SIG-M5 (cell line): ENCODE measurements around the gene KRTAP12-4.
"Not testable (repeated sequence)": the region's sequence is repeated elsewhere in the genome, so short reads cannot be mapped to it uniquely, and the experiment has no call there.

Experiments
- DNase-seq: peaks from one replicate; lab custom pipeline; 2025; lab: John Stamatoyannopoulos, UW

KRTAP12-4 gene

GRCh38 chr21:44686843-44687561 is 32.5 kb upstream of the KRTAP12-4 start:
- DNase-seq: no peak

- no peak for DNase-seq
These were observed 31.7 kb upstream of the KRTAP12-4 start for GRCh38 chr21:44686000-44686781.

- DNase-seq: not testable (repeated sequence)
These were observed 30.6 kb upstream of the KRTAP12-4 start for GRCh38 chr21:44685050-44685449.

GRCh38 chr21:44684483-44684882 is 30.0 kb upstream of the KRTAP12-4 start:
- no peak for DNase-seq

- DNase-seq: no peak
These were observed 29.6 kb upstream of the KRTAP12-4 start for GRCh38 chr21:44684077-44684476.

GRCh38 chr21:44682580-44683151 is 28.2 kb upstream of the KRTAP12-4 start:
- no peak for DNase-seq

GRCh38 chr21:44681861-44682579 is 27.6 kb upstream of the KRTAP12-4 start, which contains the start of gene KRTAP12-1:
KRTAP12-1 (minus strand) TSS chr21:44682163; CDS start chr21:44682123, 40 bp downstream.
- DNase-seq: no peak

- no peak for DNase-seq
These were observed 26.7 kb upstream of the KRTAP12-4 start for GRCh38 chr21:44681152-44681551.

- no peak for DNase-seq
These were observed 23.4 kb upstream of the KRTAP12-4 start for GRCh38 chr21:44677881-44678280.

- DNase-seq: no peak
These were observed 17.5 kb upstream of the KRTAP12-4 start for GRCh38 chr21:44671911-44672310.

- no peak for DNase-seq
These were observed 16.4 kb upstream of the KRTAP12-4 start for GRCh38 chr21:44670642-44671432.

- DNase-seq: no peak
These were observed 13.2 kb upstream of the KRTAP12-4 start for GRCh38 chr21:44667612-44668011.

GRCh38 chr21:44666401-44667320 is 12.2 kb upstream of the KRTAP12-4 start, which contains the start of gene KRTAP12-2:
KRTAP12-2 (minus strand) TSS chr21:44666927; CDS start chr21:44666886, 41 bp downstream.
- no peak for DNase-seq

GRCh38 chr21:44664691-44665090 is 10.2 kb upstream of the KRTAP12-4 start:
- DNase-seq: no peak

GRCh38 chr21:44661567-44661966 is 7.1 kb upstream of the KRTAP12-4 start:
- not testable (repeated sequence) for DNase-seq

GRCh38 chr21:44658913-44659595 is 4.6 kb upstream of the KRTAP12-4 start:
- DNase-seq: no peak

GRCh38 chr21:44658541-44658910 is 4.1 kb upstream of the KRTAP12-4 start:
- DNase-seq: no peak

GRCh38 chr21:44657635-44658540 is 3.4 kb upstream of the KRTAP12-4 start, which contains the start of gene KRTAP12-3:
KRTAP12-3 (plus strand) TSS chr21:44657932; CDS start chr21:44657980, 48 bp downstream.
- no peak for DNase-seq
